NCI-H69 (cell line): ENCODE results near the gene OR1J1.

Source experiments
- DNase-seq: peaks from one replicate; lab custom pipeline; 2025; lab: John Stamatoyannopoulos, UW

The OR1J1 gene

DNA sequence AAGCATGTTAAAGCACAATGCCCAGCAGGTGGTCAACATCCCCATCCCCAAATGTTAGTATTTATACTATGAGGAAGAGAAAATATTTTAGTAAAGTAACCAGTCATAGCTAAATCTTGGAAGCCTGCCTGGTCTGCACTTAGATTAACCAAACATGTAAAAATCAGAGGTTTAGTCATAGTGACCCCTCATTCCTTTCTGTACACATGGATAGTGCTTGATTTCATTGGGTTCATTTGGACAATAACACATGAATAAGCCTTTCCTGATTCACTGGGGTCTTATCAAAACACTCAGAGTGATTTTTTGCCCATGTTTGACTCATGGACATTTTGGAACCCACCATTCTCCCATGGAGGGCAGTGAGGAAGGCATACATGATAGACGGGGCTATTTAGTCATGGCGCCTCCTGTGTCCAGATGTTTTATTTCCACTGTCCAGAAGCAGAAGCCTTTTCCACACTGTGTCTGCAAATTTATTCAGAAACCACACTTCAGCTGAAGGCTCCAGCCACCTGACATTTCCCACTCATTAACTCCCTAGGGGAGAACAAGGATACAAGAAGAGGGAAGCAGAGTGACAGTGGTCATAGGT, 32.5 kb downstream of the OR1J1 start:
- DNase-seq: no peak

- no peak for DNase-seq
Measured at GRCh38 chr9:122444041-122444733, 33.5 kb downstream of the OR1J1 start.

DNA sequence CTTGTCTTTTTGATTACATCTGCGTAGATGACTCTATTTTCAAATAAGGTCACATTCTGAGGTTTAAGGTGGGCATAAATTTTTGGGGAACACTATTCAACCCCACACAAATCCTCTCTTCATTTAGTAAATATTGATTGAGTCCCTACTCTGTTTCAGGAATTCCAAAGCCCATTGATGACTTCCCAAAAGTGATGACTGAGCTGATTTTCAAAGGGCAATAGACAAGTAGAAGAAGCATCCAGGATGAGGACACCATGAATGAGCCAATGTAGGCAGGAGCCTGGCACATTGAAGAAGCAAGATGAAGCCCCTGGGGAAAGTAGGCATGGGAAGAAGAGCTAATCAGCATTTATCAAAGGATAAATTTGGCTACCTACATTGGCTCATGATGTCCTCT, 35.2 kb downstream of the OR1J1 start:
- no peak for DNase-seq
